MM.1S (cell line): ENCODE results near the gene NEDD4L.

ENCODE experiments used
- DNase-seq: peaks from one replicate; pipeline ENCODE4 v3.0.0-alpha.2; 2015
- H2AFZ ChIP-seq: fragments of 300-600 bp; sonication (generic); 2 replicates; pipeline ENCODE4 v1.6.0; 2016; ENCODE audit warnings: antibody characterized with exemption, low read length
- H3F3A ChIP-seq: fragments of 300-600 bp; sonication (generic); 2 replicates; pipeline ENCODE4 v1.6.1; 2016; ENCODE audit warnings: mild to moderate bottlenecking, antibody characterized with exemption, low read length, moderate library complexity, mixed read lengths; ENCODE audit not compliant: insufficient read depth
- H3K27ac ChIP-seq: fragments of 300-600 bp; sonication (generic); 2 replicates; pipeline ENCODE4 v1.5.1; 2016; ENCODE audit warnings: mild to moderate bottlenecking, low read length
- H3K27me3 ChIP-seq: fragments of 300-600 bp; sonication (generic); replicated peaks from 2 replicates; pipeline ENCODE4 v1.6.0; 2016; ENCODE audit warnings: low read length; ENCODE audit not compliant: insufficient read depth
- H3K36me3 ChIP-seq: fragments of 300-600 bp; sonication (generic); replicated peaks from 2 replicates; pipeline ENCODE4 v1.6.1; 2016; ENCODE audit warnings: mild to moderate bottlenecking, low read length, mixed read lengths; ENCODE audit not compliant: insufficient read depth
- H3K4me1 ChIP-seq: fragments of 300-600 bp; sonication (generic); 2 replicates; pipeline ENCODE4 v1.6.1; 2016; ENCODE audit warnings: low read length, mixed read lengths
- H3K4me2 ChIP-seq: fragments of 300-600 bp; sonication (generic); 2 replicates; pipeline ENCODE4 v1.6.0; 2016; ENCODE audit warnings: low read depth, low read length
- H3K4me3 ChIP-seq: fragments of 300-600 bp; sonication (generic); 2 replicates; pipeline ENCODE4 v1.5.1; 2016; ENCODE audit warnings: low read length, mixed read lengths
- H3K79me2 ChIP-seq: fragments of 300-600 bp; sonication (generic); 2 replicates; pipeline ENCODE4 v1.6.1; 2016; ENCODE audit warnings: mixed run types, low read length, mixed read lengths
- H3K9ac ChIP-seq: fragments of 300-600 bp; sonication (generic); 2 replicates; pipeline ENCODE4 v1.6.1; 2016; ENCODE audit warnings: low read length, mixed read lengths
- H3K9me2 ChIP-seq: fragments of 300-600 bp; sonication (generic); replicated peaks from 2 replicates; pipeline ENCODE4 v1.6.1; 2016; ENCODE audit warnings: mild to moderate bottlenecking, low read length, mixed read lengths; ENCODE audit not compliant: insufficient read depth
- H3K9me3 ChIP-seq: fragments of 300-600 bp; sonication (generic); replicated peaks from 2 replicates; pipeline ENCODE4 v1.6.1; 2016; ENCODE audit warnings: mild to moderate bottlenecking, low read length, mixed read lengths; ENCODE audit not compliant: insufficient read depth
- H4K20me1 ChIP-seq: fragments of 300-600 bp; sonication (generic); 2 replicates; pipeline ENCODE4 v1.6.1; 2016; ENCODE audit warnings: mild to moderate bottlenecking, low read length, moderate library complexity, mixed read lengths; ENCODE audit not compliant: insufficient read depth
- CTCF ChIP-seq: fragments of 300-600 bp; sonication (generic); IDR thresholded peaks from 2 replicates; pipeline ENCODE4 v1.5.1; 2016; ENCODE audit warnings: antibody characterized with exemption, low read length, mixed read lengths
- EZH2 ChIP-seq: fragments of 300-600 bp; sonication (generic); optimal IDR thresholded peaks from 2 replicates; pipeline ENCODE3; 2017; ENCODE audit warnings: low read depth, mild to moderate bottlenecking, antibody characterized with exemption, low read length, mixed read lengths
- EZH2phosphoT487 ChIP-seq: fragments of 300-600 bp; sonication (generic); IDR thresholded peaks from 2 replicates; pipeline ENCODE4 v1.6.1; 2018; ENCODE audit warnings: antibody characterized with exemption, low read length

NEDD4L gene

DNA sequence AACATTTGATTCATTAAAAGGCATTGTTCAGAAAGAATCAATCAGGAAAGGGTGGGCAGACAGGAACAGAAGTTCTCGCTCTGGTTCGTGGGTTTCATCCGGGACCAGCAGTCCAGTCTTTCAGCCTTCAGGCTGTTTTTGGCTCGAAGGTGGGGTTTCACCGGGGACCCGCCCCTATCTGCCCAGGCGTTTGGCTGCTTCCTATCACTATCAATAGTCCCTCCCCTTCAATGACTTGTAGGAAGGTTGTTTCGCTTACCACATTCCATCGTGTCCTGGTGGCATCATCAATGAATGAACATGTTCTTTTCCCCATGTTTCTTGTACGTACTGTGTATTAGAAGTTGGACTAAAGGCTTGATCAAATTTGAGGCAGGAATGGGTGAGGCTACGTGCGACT is 130.3 kb downstream of the NEDD4L start:
- Histone ChIP-seq H3K36me3 (no peaks in the 10 kb centered on the region), H3K4me2 (no peak overlapping the region), H3K79me2 (no peaks in the 10 kb centered on the region), H4K20me1 (no peaks in the 10 kb centered on the region), H2AFZ (no peak overlapping the region), H3K4me3 (no peak overlapping the region), H3F3A (no peaks in the 10 kb centered on the region), H3K9me3 (no peaks in the 10 kb centered on the region), H3K4me1 (no peaks in the 10 kb centered on the region), H3K27ac (no peak overlapping the region), H3K9ac (no peak overlapping the region), H3K9me2 (no peaks in the 10 kb centered on the region), H3K27me3 (no peaks in the 10 kb centered on the region)
- DNase-seq, result no peak
- no peak for TF ChIP-seq EZH2
- TF ChIP-seq EZH2phosphoT487, result no peak
- TF ChIP-seq CTCF, result no peak

DNA sequence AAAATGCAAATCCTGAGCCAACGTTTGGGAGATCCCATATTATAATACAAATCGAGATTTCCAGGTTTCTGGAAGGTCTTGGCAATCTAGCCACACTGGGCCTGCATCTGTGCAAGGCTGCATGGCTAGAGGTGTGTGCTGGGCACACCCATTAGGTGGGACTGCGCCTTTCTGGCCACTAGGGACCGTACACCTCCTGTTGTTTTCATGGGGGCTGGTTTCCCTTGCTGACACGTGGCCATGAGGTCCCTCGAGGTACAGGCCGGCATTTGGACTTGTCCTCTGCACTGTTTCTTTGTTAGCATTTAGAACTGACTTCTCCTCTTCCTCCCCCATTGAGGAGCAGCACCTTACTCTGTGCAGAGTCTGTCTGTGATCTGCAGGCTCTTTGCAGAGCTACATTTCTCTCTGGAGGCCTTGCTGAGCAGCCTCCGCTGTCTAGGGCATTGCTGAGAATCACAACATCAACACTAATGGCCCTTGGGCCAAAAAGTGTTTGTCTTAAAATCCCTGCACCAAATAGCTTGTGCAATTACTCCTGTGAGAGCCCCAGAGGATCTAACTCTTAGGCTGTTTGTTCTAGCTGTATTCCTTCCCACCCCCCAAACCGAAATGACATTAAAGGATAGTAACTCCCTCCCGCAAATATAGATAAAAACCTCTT is 131.2 kb downstream of the NEDD4L start:
- H4K20me1 ChIP-seq, result no peaks in the 10 kb centered on the region
- H3K4me3 ChIP-seq, result no peak overlapping the region
- no peak overlapping the region for H3K4me2 ChIP-seq
- no peak for DNase-seq
- no peaks in the 10 kb centered on the region for H3K27me3 ChIP-seq
- H3F3A ChIP-seq, result no peaks in the 10 kb centered on the region
- no peak overlapping the region for H3K9ac ChIP-seq
- no peaks in the 10 kb centered on the region for H3K4me1 ChIP-seq
- H3K36me3 ChIP-seq, result no peaks in the 10 kb centered on the region
- TF ChIP-seq EZH2phosphoT487 (no peak), CTCF (no peak), EZH2 (no peak)
- H2AFZ ChIP-seq, result no peak overlapping the region
- no peak overlapping the region for H3K27ac ChIP-seq
- no peaks in the 10 kb centered on the region for H3K9me3 ChIP-seq
- no peaks in the 10 kb centered on the region for H3K9me2 ChIP-seq
- no peaks in the 10 kb centered on the region for H3K79me2 ChIP-seq

- Histone ChIP-seq H3K27me3 (no peaks in the 10 kb centered on the region), H3F3A (no peaks in the 10 kb centered on the region), H2AFZ (no peak overlapping the region), H3K79me2 (no peaks in the 10 kb centered on the region), H3K4me1 (no peaks in the 10 kb centered on the region), H3K9ac (no peak overlapping the region), H4K20me1 (no peaks in the 10 kb centered on the region), H3K4me2 (no peak overlapping the region), H3K27ac (no peak overlapping the region), H3K36me3 (no peaks in the 10 kb centered on the region), H3K4me3 (no peak overlapping the region), H3K9me2 (no peaks in the 10 kb centered on the region), H3K9me3 (no peaks in the 10 kb centered on the region)
- DNase-seq, result no peak
- no peak for TF ChIP-seq EZH2phosphoT487
- no peak for TF ChIP-seq CTCF
- no peak for TF ChIP-seq EZH2
These were observed 131.8 kb downstream of the NEDD4L start for GRCh38 chr18:58175786-58176176.
